GM21360 (cell line): ENCODE data around the gene PLCH1.

ENCODE experiments used
- ATAC-seq: cut with Tn5 transposase; IDR thresholded peaks from one replicate; pipeline ENCODE4 v1.9.1; 2021; ENCODE audit warnings: mild to moderate bottlenecking, moderate library complexity; ENCODE audit not compliant: unreplicated experiment

The PLCH1 gene

DNA sequence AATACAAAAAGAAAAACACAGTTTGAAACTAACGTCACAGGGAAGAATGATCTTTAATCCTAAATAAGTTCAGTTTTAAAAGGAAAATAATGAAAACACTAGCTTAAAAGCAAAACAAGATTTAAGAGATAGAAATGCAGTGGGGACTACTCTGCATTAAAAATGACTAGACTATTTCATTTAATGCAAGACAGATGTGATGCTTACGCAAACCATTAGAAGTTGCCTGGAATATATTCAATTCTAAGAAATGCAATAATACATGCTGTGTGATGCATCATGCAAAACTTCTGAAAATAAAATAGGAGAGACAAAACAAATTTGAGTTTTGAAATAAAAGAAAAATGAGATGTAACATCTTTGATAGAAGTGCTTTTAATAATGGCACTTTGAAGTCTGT is 353.8 kb downstream of the PLCH1 start:
- no peak for ATAC-seq

GRCh38 chr3:155390351-155390750 is 354.5 kb downstream of the PLCH1 start:
- ATAC-seq, result no peak

DNA sequence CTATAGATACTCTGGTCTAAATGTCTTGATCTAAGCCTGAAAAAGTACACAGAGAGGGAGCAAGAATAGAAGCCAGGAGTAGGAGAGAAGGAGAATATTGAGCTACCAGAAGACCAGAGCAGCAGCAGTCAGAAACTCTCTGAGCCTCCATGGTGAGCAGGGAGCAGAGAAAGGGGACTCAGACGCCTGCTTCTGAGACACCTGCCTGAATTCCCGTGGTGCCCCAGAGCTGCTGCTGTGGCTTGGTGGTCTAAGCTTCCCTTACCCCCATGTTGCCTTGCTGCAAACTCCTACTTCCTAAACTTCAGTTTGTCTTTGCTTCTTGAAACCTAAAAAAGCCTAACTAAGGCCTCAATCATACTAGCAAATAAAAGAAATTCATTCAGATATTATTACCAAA is 356.5 kb downstream of the PLCH1 start:
- no peak for ATAC-seq

- no peak for ATAC-seq
These were observed 357.3 kb downstream of the PLCH1 start for GRCh38 chr3:155387571-155387970.

- ATAC-seq, result no peak
These were observed 358.0 kb downstream of the PLCH1 start for GRCh38 chr3:155386919-155387318.

DNA sequence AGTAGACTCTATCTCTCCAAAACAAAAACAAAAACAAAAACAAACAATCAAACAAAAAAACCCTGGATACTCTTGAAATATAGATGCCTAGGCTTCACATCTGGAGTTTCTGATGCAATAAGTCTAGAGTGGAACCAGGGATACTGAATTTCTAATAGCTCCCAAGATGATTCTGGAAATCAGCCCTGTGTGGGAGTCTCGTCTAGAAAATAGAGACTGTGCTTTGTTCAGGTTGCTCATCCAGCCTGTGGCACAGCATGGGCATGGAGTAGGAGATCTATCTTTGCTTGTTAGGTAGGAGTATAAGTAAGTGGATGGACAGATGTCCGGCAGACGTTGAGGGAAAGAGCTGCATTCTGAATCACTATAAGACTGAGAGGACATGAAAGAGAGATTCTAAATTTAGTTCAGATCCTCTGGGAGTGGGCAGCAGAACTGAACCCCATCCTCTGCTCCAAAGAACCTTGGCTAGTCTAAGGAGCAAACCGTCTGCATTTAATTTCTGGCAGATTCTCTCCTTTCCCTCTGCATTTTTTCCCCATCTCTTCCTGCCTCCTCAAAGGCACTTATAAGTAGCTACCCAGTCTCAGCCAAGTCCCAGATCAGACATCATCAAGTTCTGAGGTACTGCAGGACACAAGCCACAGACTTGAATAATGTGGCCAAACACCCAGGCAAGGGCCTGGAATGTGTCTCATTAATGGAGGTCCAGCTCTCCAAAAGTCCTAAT is 358.8 kb downstream of the PLCH1 start:
- ATAC-seq, result no peak

GRCh38 chr3:155382396-155383042 is 362.4 kb downstream of the PLCH1 start:
- ATAC-seq, result peak; percentile 71

- no peak for ATAC-seq
These were observed 367.0 kb downstream of the PLCH1 start for GRCh38 chr3:155377847-155378246.

DNA sequence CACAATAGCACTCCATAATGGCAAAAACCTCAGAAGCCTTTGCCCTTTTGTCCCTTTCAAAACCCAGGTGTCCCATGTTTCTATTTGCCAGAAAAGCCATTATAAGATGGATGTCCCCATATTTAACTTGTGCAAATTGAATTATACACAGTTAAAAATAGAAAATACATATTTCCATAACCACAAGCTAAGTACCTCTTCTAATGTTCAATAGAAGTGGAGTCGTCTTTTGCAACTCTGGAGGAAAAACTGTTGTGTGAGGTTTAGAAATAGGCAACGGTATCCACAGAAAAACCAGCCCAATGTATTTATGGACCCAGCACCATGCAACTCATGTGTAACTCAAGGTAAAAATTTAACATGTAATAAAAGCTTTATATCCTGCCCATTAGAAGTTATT is 367.8 kb downstream of the PLCH1 start:
- no peak for ATAC-seq

- ATAC-seq, result no peak
These were observed 372.6 kb downstream of the PLCH1 start for GRCh38 chr3:155372281-155372680.

GRCh38 chr3:155370764-155371503 is 373.9 kb downstream of the PLCH1 start:
- no peak for ATAC-seq

- no peak for ATAC-seq
These were observed 374.7 kb downstream of the PLCH1 start for GRCh38 chr3:155370198-155370597.

GRCh38 chr3:155369735-155370134 is 375.1 kb downstream of the PLCH1 start:
- no peak for ATAC-seq

GRCh38 chr3:155369244-155369643 is 375.6 kb downstream of the PLCH1 start:
- ATAC-seq, result no peak

GRCh38 chr3:155368786-155369185 is 376.1 kb downstream of the PLCH1 start:
- no peak for ATAC-seq

DNA sequence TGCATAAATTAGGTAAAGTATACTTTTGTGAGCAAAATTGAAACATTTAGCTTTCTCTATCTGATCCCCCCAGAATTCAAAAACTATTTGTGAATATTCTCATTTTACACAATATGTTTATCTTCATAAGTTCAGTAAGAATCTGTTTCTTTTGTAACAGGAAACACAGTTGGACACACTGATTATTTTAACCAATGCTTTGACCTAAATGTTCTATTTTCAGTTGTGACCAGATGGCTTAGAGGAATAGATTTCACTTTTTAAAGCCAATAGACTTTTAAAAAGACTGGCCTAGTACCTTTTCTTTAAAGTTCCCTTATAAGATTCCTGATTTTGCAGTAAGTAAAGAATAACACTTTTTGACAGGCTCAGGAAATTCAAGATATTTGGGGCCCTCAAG is 377.4 kb downstream of the PLCH1 start:
- no peak for ATAC-seq

DNA sequence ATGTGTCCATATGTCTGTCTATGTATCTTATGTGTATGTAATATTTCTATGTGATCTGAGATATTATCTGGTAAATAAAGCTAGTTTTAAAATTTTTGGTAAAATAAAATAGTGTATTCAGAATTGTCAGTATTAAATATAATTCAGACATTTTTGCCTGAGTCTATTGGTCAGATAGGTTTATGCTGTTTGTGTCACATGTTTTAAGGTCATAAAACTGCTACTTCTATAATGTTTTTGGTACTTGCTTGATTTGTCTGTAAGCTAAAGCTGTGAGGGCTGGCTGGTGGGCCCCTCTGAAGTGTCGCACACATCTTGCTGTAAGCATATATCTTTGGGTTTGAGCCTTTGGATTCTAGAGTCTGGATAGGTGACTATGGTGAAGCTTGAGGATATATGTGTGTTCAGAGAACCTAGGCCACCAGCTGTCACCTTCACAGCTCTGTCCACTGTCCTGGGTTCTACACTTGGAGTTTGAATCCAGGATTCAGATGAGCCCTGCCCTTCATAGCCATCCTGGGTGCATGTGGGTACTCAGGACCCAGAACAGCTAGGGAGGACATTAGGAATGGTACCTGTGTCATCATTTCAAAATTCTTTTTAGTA is 379.6 kb downstream of the PLCH1 start:
- ATAC-seq, result no peak

DNA sequence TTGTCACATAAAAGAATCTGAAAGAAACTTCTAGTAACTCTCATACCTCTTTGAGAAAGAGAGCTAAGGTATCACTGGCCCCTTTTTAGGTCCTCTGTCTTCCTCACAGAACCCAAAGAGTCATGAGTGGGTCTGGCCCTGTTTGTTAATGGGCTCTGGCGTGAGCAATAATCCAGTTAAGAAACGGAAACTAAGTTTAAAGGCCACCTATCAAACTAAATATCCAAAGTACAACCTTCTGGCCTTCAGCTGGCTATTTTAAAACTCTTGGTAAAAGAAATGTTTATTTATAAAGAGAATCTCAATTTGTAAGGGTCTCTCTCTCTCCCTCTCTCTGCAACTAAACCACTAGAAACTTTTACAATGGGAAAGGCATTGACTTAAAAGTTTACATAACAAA is 380.4 kb downstream of the PLCH1 start:
- no peak for ATAC-seq

DNA sequence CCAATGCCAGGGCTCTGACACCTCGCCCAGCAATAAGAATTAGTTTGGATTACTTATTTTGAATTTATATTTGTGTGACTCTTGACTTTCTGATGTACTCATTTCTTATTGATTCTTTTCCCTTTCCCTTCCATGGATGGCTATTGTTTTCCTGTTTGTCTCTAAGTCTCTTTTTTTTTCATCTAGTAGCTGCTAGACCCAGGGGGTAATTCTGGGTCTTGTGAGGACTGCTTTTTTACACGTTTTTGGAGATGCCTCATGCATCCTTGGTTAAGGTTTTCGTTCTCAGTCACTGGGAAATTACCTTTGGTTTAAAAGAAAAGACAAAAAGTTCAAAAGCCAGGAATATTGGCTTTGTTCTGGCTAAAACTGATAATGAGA is 381.2 kb downstream of the PLCH1 start:
- no peak for ATAC-seq

GRCh38 chr3:155362808-155363689 is 381.8 kb downstream of the PLCH1 start:
- no peak for ATAC-seq

- no peak for ATAC-seq
These were observed 384.6 kb downstream of the PLCH1 start for GRCh38 chr3:155360281-155360680.
